AG20443 (cell line): Measurements from ENCODE around the gene DCLK2.

ENCODE experiments used
- DNase-seq: peaks from one replicate; pipeline ENCODE4 v3.0.0; 2012; ENCODE audit warnings: low spot score, mixed read lengths

The DCLK2 gene

GRCh38 chr4:150078041-150078578 lies at the start of gene DCLK2:
Gene DCLK2, plus strand, starts transcription at chr4:150078445. Its CDS starts 583 bp downstream, at chr4:150079028.
- peak; percentile 95 for DNase-seq

GRCh38 chr4:150032541-150032940 lies 45.7 kb upstream of the DCLK2 start:
- no peak for DNase-seq

GRCh38 chr4:150033081-150033480 lies 45.2 kb upstream of the DCLK2 start:
- DNase-seq = no peak

- no peak for DNase-seq
Measured at GRCh38 chr4:150033901-150034300, 44.3 kb upstream of the DCLK2 start.

- DNase-seq = no peak
Measured at GRCh38 chr4:150037251-150037856, 40.9 kb upstream of the DCLK2 start.

- DNase-seq = no peak
Measured at GRCh38 chr4:150038335-150039076, 39.7 kb upstream of the DCLK2 start.

GRCh38 chr4:150039274-150040127 lies 38.7 kb upstream of the DCLK2 start:
- DNase-seq = no peak

- no peak for DNase-seq
Measured at GRCh38 chr4:150044517-150044916, 33.7 kb upstream of the DCLK2 start.

- no peak for DNase-seq
Measured at GRCh38 chr4:150045410-150045809, 32.8 kb upstream of the DCLK2 start.

GRCh38 chr4:150046728-150047217 lies 31.5 kb upstream of the DCLK2 start:
- no peak for DNase-seq

- no peak for DNase-seq
Measured at GRCh38 chr4:150047546-150047945, 30.7 kb upstream of the DCLK2 start.

GRCh38 chr4:150049682-150050081 lies 28.6 kb upstream of the DCLK2 start:
- no peak for DNase-seq

- DNase-seq = no peak
Measured at GRCh38 chr4:150050566-150050965, 27.7 kb upstream of the DCLK2 start.

GRCh38 chr4:150051111-150051510 lies 27.1 kb upstream of the DCLK2 start:
- DNase-seq = no peak

- DNase-seq = no peak
Measured at GRCh38 chr4:150055467-150055866, 22.8 kb upstream of the DCLK2 start.

GRCh38 chr4:150056569-150056968 lies 21.7 kb upstream of the DCLK2 start:
- DNase-seq = peak; percentile 38

- no peak for DNase-seq
Measured at GRCh38 chr4:150061086-150061776, 17.0 kb upstream of the DCLK2 start.

GRCh38 chr4:150063128-150063527 lies 15.1 kb upstream of the DCLK2 start:
- DNase-seq = no peak

- no peak for DNase-seq
Measured at GRCh38 chr4:150065740-150066139, 12.5 kb upstream of the DCLK2 start.

- peak; percentile 29 for DNase-seq
Measured at GRCh38 chr4:150067859-150068258, 10.4 kb upstream of the DCLK2 start.

- DNase-seq = no peak
Measured at GRCh38 chr4:150068300-150068960, 9.8 kb upstream of the DCLK2 start.
